Epithelial cell of esophagus (primary cell): ENCODE results near the gene ESYT3.

Source experiments
- DNase-seq: peaks from one replicate; pipeline ENCODE4 v3.0.0; 2010; ENCODE audit warnings: low read depth
- H3K4me3 ChIP-seq: 2 replicates; pipeline ENCODE4 v1.5.1; 2011; ENCODE audit warnings: mild to moderate bottlenecking, low read length, control low read depth
- TF ChIP-seq, protein P1 (sequence below): IDR thresholded peaks from 2 replicates; pipeline ENCODE4 v1.5.1; 2011; ENCODE audit warnings: low read depth, mild to moderate bottlenecking, low read length, control low read depth, inconsistent platforms; ENCODE audit not compliant: insufficient read depth; ENCODE audit errors: missing control alignments

Gene ESYT3

DNA sequence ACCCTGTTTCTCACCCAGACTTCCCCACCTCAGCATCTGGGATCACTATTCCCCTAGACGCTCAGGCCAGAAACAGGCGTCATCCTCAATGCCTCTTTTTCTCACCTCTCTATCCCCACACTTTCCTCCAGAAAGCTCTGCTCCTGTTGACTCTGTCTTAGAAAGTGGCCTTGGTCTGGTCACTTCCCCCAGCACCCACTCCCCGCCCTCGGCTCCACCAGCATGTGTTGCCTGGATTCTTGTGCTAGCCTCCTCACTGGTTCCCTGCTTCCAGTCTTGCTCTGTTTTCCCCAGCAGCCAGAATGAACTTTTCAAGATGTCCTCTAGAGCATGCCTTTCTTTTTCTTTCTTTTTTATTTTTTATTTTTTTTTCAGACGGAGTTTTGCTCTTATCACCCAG is 39.7 kb upstream of the ESYT3 start:
- DNase-seq, result no peak
- TF ChIP-seq, protein P1, sequence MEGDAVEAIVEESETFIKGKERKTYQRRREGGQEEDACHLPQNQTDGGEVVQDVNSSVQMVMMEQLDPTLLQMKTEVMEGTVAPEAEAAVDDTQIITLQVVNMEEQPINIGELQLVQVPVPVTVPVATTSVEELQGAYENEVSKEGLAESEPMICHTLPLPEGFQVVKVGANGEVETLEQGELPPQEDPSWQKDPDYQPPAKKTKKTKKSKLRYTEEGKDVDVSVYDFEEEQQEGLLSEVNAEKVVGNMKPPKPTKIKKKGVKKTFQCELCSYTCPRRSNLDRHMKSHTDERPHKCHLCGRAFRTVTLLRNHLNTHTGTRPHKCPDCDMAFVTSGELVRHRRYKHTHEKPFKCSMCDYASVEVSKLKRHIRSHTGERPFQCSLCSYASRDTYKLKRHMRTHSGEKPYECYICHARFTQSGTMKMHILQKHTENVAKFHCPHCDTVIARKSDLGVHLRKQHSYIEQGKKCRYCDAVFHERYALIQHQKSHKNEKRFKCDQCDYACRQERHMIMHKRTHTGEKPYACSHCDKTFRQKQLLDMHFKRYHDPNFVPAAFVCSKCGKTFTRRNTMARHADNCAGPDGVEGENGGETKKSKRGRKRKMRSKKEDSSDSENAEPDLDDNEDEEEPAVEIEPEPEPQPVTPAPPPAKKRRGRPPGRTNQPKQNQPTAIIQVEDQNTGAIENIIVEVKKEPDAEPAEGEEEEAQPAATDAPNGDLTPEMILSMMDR, result no peak
- no peak overlapping the region for H3K4me3 ChIP-seq

DNA sequence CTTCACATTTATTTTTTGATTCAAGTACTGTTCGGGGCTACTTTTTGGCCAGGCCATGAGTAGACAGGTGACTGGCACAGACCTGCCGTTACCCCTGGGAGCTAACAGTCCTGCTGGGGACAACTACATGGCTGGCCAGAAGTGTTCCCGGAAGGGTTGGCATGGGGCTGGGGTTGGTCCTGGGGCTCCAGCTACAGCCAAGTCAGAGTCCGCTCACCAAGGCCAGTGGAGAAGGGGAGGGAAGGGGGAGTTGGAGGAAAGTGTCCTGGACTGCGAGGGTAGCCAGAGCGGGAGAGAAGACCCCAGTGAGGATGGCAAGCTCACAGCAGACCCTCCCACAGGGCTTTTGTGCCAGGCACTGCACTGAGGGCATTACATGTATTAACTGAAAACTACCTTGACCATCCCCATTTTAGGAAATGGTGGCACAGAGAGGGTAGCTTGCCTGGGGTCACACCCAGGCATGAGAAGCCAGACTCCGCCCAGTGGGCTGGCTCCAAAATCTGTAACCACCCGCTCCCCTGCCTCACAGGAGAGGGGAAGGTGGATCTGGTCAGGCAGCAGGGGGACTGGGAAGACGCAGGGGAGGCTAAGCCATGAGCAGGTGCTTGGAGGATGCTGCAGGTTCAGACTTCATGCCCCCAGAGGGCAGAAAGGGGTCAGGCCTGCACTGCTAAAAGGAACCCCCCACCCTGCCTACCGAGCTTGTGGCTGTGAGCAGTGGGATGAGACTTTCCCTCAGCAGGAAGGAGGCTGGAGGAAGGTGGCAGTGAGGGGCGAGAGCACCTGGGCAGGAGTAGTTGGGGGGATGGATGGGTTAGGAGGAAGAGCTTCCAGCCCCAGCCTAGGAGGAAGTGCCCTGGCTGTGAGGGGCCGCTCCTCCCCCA is 38.3 kb upstream of the ESYT3 start:
- no peak overlapping the region for H3K4me3 ChIP-seq
- TF ChIP-seq, protein P1, result no peak
- no peak for DNase-seq

DNA sequence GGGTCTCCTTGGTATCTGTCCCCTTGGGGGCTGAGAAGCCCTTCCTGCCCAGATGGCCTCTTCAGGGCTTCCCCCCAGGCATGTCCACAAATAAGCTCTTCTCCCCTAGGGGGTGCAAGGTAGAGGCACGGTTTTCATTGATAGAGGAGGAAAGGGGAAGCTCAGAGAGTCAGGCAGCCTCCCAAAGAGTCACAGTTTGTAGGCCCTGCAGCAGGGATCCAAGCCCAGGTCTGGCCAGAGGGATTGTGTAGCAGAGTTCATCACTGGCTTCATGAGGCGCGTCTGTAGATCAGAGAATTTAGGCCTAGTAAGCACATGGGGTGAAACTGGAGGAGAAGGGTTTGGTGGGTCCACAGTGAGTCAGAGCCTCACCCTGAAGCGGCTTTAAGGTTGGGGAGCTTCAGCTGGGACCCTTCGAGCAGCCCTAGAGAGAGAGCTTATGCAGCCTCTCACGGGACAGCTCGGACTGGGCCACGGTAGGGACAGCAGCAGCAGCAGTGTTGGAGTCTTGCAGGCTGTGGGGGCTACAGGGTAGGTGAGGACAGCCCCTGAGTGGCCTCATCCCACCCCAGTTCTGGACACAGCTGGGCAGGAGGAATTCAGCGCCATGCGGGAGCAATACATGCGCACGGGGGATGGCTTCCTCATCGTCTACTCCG is 37.5 kb upstream of the ESYT3 start:
- DNase-seq, result no peak
- TF ChIP-seq, protein P1, result no peak
- no peak overlapping the region for H3K4me3 ChIP-seq

DNA sequence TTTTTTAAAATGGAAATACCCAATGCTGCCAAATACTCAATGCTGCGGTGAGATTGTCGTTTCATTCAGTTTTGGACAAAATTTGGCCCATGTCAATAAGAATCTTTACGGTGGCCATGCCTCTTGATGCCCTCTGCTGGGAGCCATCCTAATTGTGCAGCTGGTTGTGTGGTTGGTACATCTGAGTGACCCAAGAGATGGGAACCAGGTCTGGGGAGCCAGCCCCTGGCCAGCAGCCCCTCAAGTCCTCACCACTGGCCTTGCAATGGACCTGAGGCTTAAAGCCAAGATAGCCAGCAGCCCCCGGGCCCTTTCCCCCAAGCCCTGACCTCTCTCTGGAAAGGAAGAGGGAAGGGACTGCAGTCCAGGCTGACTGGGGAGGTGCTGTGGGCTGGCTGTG is 36.4 kb upstream of the ESYT3 start:
- TF ChIP-seq, protein P1, result peak; percentile 34
- H3K4me3 ChIP-seq, result no peak overlapping the region
- peak; percentile 14 for DNase-seq

DNA sequence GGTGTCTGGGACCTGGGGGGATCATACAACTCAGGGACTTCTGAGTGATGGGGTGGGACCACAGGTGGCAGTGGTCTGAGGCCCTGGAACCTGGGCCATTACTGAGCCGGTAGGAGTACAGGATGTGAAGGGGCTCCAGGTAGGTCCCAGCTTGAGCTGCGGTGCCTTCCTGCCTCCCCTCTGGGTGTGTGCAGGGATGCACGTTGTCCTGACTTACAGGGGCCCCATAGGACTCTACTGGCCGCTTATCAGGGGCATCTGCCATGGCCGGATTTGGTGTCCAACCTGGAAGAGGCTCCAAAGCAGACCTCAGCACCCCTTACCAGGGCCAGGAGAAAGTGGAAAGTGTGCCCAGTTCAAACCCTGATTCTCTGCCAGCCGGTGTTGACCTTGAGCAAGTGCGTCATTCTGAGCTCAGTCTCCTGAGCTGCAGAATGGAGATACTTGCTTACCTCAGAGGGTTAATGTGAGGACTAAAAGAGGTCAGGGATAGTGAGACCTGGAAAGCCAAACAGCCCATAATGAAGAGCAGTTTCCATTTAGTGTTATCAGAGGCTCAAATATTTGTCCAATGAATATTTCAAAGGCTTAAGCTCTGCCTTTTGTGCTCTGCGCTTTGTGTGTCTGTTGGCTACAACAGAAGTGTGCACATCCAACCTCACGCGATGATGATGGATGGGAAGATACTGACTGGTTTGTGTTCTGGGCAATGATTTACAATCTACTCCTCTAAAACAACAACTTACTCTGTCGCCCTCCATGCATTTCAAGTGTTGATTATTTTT is 35.4 kb upstream of the ESYT3 start:
- no peak overlapping the region for H3K4me3 ChIP-seq
- TF ChIP-seq, protein P1, result no peak
- no peak for DNase-seq

DNA sequence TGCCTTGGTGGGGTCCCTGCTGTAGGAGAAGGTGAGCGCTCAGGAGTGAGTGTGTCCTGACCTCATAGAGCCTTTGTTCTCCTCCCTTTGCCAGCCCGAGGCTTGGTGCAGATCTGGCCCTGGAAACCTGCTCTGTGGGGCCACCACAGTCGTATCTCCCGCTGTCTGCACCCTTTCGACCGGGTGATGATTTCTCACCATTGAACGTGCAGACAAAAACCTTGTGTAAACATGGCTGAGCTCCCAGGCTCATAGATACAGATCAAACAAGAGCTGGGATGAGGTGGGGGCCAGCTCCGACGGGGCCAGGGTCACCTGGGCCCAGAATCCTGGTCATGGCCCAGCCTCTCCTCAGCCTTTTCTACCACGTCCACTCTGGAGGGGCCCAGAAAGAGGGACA is 34.6 kb upstream of the ESYT3 start:
- TF ChIP-seq, protein P1, result no peak
- H3K4me3 ChIP-seq, result no peak overlapping the region
- DNase-seq, result no peak
